GM23338 (cell line): ENCODE measurements around the gene ASCL2. TPM values are rescaled to one million over a fixed set of nuclear protein-coding genes. Genes with fewer than 3 reads are reported as not detected.

Experiments used
- ATAC-seq: fragments of 200-7000 bp; cut with Tn5 transposase; 3 replicates; pipeline ENCODE4 v1.9.1; 2020
- DNase-seq: peaks from one replicate; pipeline ENCODE4 v3.0.0-alpha.2; 2015; ENCODE audit warnings: low spot score
- H2AFZ ChIP-seq: fragments of 200-600 bp; sonication (generic); 2 replicates; pipeline ENCODE4 v1.8.0; 2016; ENCODE audit warnings: antibody characterized with exemption, mild to moderate bottlenecking, moderate library complexity
- H3F3A ChIP-seq: fragments of 200-600 bp; sonication (generic); replicated peaks from 2 replicates; pipeline ENCODE4 v1.8.0; 2017; ENCODE audit warnings: antibody characterized with exemption, mixed run types, low read depth
- H3K27ac ChIP-seq: fragments of 200-600 bp; sonication (generic); 2 replicates; pipeline ENCODE4 v1.6.1; 2016; ENCODE audit warnings: low read depth
- H3K27me3 ChIP-seq: fragments of 200-600 bp; sonication (generic); 2 replicates; pipeline ENCODE4 v1.8.0; 2016; ENCODE audit warnings: mild to moderate bottlenecking, mixed run types, moderate library complexity; ENCODE audit not compliant: insufficient read depth
- H3K36me3 ChIP-seq: fragments of 200-600 bp; sonication (generic); 2 replicates; pipeline ENCODE4 v1.8.0; 2016; ENCODE audit warnings: mild to moderate bottlenecking; ENCODE audit not compliant: insufficient read depth
- H3K4me1 ChIP-seq: fragments of 200-600 bp; sonication (generic); 2 replicates; pipeline ENCODE4 v1.8.0; 2016; ENCODE audit warnings: mild to moderate bottlenecking, moderate library complexity; ENCODE audit not compliant: insufficient read depth
- H3K4me2 ChIP-seq: fragments of 200-600 bp; sonication (generic); 2 replicates; pipeline ENCODE4 v1.7.1; 2017; ENCODE audit warnings: mixed run types
- H3K4me3 ChIP-seq: fragments of 200-600 bp; sonication (generic); 2 replicates; pipeline ENCODE4 v1.6.1; 2016; ENCODE audit warnings: mixed run types
- H3K79me2 ChIP-seq: fragments of 200-600 bp; sonication (generic); replicated peaks from 2 replicates; pipeline ENCODE4 v1.8.0; 2017; ENCODE audit warnings: mild to moderate bottlenecking; ENCODE audit not compliant: insufficient read depth
- H3K9me2 ChIP-seq: fragments of 200-600 bp; sonication (generic); 2 replicates; pipeline ENCODE4 v1.8.0; 2017; ENCODE audit not compliant: insufficient read depth
- H4K20me1 ChIP-seq: fragments of 200-600 bp; sonication (generic); replicated peaks from 2 replicates; pipeline ENCODE4 v1.8.0; 2017; ENCODE audit warnings: mild to moderate bottlenecking; ENCODE audit not compliant: insufficient read depth
- H3K27ac Mint-ChIP-seq: 2 replicates; pipeline ENCODE4 v1.8.0; 2020; ENCODE audit warnings: inconsistent platforms, mild to moderate bottlenecking, moderate library complexity, mixed read lengths
- H3K27me3 Mint-ChIP-seq: 3 replicates; pipeline ENCODE4 v1.8.0; 2022; ENCODE audit warnings: low read depth, mild to moderate bottlenecking, moderate library complexity, mixed read lengths, inconsistent platforms; ENCODE audit not compliant: insufficient read depth, poor library complexity
- H3K36me3 Mint-ChIP-seq: 3 replicates; pipeline ENCODE4 v1.8.0; 2021; ENCODE audit warnings: low read depth, mild to moderate bottlenecking, inconsistent platforms, moderate library complexity, mixed read lengths
- H3K4me1 Mint-ChIP-seq: 3 replicates; pipeline ENCODE4 v1.8.0; 2020; ENCODE audit warnings: mild to moderate bottlenecking, inconsistent platforms, mixed read lengths
- H3K4me3 Mint-ChIP-seq: 3 replicates; pipeline ENCODE4 v1.8.0; 2021; ENCODE audit warnings: moderate library complexity, mild to moderate bottlenecking, inconsistent platforms, mixed read lengths
- H3K9me3 Mint-ChIP-seq: 3 replicates; pipeline ENCODE4 v1.8.0; 2020; ENCODE audit warnings: moderate library complexity, mild to moderate bottlenecking, inconsistent platforms, mixed read lengths
- JUNB ChIP-seq: IDR thresholded peaks from one replicate; pipeline ENCODE4 v1.6.1; 2016; ENCODE audit warnings: antibody characterized with exemption; ENCODE audit not compliant: unreplicated experiment
- POLR2AphosphoS5 ChIP-seq: IDR thresholded peaks from 2 replicates; pipeline ENCODE4 v1.6.1; 2016; ENCODE audit warnings: antibody characterized with exemption, low read depth
- STAT1 ChIP-seq: IDR thresholded peaks from one replicate; pipeline ENCODE4 v1.6.1; 2016; ENCODE audit warnings: antibody characterized with exemption; ENCODE audit not compliant: unreplicated experiment
- ZNF114 ChIP-seq: fragments of 250-450 bp; sonication (Bioruptor Pico); IDR thresholded peaks from 2 replicates; pipeline ENCODE4 v1.5.0; 2020; ENCODE audit warnings: mild to moderate bottlenecking, moderate library complexity
- ZNF331 ChIP-seq: fragments of 250-450 bp; sonication (Bioruptor Pico); IDR thresholded peaks from 2 replicates; pipeline ENCODE4 v1.5.0; 2020; ENCODE audit warnings: low read depth, mild to moderate bottlenecking, moderate library complexity
- polyA plus RNA-seq: library from polyadenylated mRNA; unstranded; fragments of >200 nt; fragmentation: Nextera tagmentation; extraction: Ambion mirVana; gene quantifications from 2 replicates; pipeline ENCODE4 v1.2.1, GENCODE V29; 2016
- total RNA-seq: library from RNA; depleted of rRNA; stranded (reverse); fragments of >200 nt; shearing (Covaris generic); gene quantifications from 2 replicates; pipeline ENCODE4 v1.2.3, GENCODE V29; 2014
- TF ChIP-seq, protein P1 (sequence below): fragments of 250-450 bp; sonication (Bioruptor Pico); IDR thresholded peaks from 2 replicates; pipeline ENCODE4 v1.5.0; 2020; ENCODE audit warnings: mild to moderate bottlenecking, moderate library complexity
- TF ChIP-seq, protein P2 (sequence below): IDR thresholded peaks from 2 replicates; pipeline ENCODE4 v1.6.1; 2016; ENCODE audit warnings: antibody characterized with exemption
- TF ChIP-seq, protein P3 (sequence below): IDR thresholded peaks from one replicate; pipeline ENCODE4 v1.6.1; 2018; ENCODE audit warnings: antibody characterized with exemption; ENCODE audit not compliant: unreplicated experiment
- TF ChIP-seq, protein P4 (sequence below), 2 experiments: fragments of 200-600 bp in 1 of 2; sonication (generic) in 1 of 2; conservative IDR thresholded peaks; 2 replicates each; pipeline versions ENCODE4 v1.5.1 to v1.6.1; 2016 to 2017; ENCODE audit warnings: antibody characterized with exemption in 2 of 2, low read depth in 2 of 2, mild to moderate bottlenecking in 2 of 2, moderate library complexity in 1 of 2

The ASCL2 gene
- total and polyA plus RNA-seq, 2 experiments from 2014 or later: 0.57 to 1.6 TPM

DNA sequence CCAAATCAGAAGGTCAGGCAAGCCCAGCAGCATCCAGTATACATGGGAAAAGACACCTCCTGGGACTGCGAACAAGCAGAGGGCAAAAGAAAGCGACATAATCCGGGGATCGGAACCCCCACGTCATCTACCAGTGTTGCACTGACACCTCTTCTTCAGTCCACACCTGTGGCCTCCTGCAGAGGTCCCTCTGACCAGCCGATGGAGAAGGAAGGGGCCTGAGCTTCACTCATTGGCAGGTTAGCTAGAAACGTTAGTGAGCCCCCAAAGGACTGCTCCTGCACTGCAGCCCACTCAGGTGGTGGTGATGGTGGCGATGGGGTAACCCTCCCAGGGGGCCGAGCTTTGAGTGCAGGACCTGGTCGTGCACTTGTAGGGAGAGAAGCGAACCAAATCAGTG is 22.1 kb downstream of the ASCL2 start (continued):
- TF ChIP-seq, protein P1, sequence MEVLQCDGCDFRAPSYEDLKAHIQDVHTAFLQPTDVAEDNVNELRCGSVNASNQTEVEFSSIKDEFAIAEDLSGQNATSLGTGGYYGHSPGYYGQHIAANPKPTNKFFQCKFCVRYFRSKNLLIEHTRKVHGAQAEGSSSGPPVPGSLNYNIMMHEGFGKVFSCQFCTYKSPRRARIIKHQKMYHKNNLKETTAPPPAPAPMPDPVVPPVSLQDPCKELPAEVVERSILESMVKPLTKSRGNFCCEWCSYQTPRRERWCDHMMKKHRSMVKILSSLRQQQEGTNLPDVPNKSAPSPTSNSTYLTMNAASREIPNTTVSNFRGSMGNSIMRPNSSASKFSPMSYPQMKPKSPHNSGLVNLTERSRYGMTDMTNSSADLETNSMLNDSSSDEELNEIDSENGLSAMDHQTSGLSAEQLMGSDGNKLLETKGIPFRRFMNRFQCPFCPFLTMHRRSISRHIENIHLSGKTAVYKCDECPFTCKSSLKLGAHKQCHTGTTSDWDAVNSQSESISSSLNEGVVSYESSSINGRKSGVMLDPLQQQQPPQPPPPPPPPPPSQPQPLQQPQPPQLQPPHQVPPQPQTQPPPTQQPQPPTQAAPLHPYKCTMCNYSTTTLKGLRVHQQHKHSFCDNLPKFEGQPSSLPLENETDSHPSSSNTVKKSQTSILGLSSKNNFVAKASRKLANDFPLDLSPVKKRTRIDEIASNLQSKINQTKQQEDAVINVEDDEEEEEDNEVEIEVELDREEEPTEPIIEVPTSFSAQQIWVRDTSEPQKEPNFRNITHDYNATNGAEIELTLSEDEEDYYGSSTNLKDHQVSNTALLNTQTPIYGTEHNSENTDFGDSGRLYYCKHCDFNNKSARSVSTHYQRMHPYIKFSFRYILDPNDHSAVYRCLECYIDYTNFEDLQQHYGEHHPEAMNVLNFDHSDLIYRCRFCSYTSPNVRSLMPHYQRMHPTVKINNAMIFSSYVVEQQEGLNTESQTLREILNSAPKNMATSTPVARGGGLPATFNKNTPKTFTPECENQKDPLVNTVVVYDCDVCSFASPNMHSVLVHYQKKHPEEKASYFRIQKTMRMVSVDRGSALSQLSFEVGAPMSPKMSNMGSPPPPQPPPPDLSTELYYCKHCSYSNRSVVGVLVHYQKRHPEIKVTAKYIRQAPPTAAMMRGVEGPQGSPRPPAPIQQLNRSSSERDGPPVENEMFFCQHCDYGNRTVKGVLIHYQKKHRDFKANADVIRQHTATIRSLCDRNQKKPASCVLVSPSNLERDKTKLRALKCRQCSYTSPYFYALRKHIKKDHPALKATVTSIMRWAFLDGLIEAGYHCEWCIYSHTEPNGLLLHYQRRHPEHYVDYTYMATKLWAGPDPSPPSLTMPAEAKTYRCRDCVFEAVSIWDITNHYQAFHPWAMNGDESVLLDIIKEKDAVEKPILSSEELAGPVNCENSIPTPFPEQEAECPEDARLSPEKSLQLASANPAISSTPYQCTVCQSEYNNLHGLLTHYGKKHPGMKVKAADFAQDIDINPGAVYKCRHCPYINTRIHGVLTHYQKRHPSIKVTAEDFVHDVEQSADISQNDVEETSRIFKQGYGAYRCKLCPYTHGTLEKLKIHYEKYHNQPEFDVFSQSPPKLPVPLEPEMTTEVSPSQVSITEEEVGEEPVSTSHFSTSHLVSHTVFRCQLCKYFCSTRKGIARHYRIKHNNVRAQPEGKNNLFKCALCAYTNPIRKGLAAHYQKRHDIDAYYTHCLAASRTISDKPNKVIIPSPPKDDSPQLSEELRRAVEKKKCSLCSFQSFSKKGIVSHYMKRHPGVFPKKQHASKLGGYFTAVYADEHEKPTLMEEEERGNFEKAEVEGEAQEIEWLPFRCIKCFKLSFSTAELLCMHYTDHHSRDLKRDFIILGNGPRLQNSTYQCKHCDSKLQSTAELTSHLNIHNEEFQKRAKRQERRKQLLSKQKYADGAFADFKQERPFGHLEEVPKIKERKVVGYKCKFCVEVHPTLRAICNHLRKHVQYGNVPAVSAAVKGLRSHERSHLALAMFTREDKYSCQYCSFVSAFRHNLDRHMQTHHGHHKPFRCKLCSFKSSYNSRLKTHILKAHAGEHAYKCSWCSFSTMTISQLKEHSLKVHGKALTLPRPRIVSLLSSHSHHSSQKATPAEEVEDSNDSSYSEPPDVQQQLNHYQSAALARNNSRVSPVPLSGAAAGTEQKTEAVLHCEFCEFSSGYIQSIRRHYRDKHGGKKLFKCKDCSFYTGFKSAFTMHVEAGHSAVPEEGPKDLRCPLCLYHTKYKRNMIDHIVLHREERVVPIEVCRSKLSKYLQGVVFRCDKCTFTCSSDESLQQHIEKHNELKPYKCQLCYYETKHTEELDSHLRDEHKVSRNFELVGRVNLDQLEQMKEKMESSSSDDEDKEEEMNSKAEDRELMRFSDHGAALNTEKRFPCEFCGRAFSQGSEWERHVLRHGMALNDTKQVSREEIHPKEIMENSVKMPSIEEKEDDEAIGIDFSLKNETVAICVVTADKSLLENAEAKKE (CRISPR knock-in tag): no peak
- TF ChIP-seq POLR2AphosphoS5: no peak

DNA sequence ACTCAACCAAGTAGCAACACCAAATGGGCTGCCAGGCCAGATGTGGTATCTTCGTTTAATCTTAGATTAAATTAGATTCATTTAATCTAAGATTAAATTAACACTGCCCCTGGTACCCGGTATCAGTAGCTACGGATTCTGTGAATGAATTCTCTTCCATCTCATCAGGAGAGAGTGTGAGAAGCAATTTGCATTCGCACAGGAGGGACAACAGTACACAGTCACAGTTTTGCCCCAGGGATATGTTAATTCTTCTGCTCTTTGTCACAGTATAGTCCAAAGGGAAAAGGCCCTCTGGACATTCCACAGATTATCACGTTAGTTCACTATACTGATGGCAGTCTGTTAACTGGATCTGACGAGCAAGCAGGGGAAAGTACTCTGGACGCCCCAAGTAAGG is 22.9 kb downstream of the ASCL2 start:
- Mint-ChIP-seq H3K4me1 (no peaks in the 10 kb centered on the region), H3K4me3 (no peak overlapping the region), H3K36me3 (no peaks in the 10 kb centered on the region), H3K27me3 (peaks cover 19% of the 10 kb centered on the region), H3K9me3 (no peaks in the 10 kb centered on the region), H3K27ac (no peak overlapping the region)
- Histone ChIP-seq H3K36me3 (no peaks in the 10 kb centered on the region), H3F3A (no peaks in the 10 kb centered on the region), H3K9me2 (no peaks in the 10 kb centered on the region), H3K79me2 (no peaks in the 10 kb centered on the region), H3K4me3 (no peak overlapping the region), H3K4me1 (no peaks in the 10 kb centered on the region), H3K27ac (no peak overlapping the region), H3K4me2 (no peak overlapping the region), H2AFZ (no peak overlapping the region), H3K27me3 (peaks cover 3% of the 10 kb centered on the region; the same call in 1 of the 2 replicates), H4K20me1 (no peaks in the 10 kb centered on the region)
- no peak for ATAC-seq
- DNase-seq: no peak
- TF ChIP-seq JUNB: no peak
- TF ChIP-seq, protein P2, sequence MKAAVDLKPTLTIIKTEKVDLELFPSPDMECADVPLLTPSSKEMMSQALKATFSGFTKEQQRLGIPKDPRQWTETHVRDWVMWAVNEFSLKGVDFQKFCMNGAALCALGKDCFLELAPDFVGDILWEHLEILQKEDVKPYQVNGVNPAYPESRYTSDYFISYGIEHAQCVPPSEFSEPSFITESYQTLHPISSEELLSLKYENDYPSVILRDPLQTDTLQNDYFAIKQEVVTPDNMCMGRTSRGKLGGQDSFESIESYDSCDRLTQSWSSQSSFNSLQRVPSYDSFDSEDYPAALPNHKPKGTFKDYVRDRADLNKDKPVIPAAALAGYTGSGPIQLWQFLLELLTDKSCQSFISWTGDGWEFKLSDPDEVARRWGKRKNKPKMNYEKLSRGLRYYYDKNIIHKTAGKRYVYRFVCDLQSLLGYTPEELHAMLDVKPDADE: no peak
- no peak for TF ChIP-seq ZNF331 (CRISPR knock-in tag)
- TF ChIP-seq STAT1: no peak
- TF ChIP-seq, protein P3, sequence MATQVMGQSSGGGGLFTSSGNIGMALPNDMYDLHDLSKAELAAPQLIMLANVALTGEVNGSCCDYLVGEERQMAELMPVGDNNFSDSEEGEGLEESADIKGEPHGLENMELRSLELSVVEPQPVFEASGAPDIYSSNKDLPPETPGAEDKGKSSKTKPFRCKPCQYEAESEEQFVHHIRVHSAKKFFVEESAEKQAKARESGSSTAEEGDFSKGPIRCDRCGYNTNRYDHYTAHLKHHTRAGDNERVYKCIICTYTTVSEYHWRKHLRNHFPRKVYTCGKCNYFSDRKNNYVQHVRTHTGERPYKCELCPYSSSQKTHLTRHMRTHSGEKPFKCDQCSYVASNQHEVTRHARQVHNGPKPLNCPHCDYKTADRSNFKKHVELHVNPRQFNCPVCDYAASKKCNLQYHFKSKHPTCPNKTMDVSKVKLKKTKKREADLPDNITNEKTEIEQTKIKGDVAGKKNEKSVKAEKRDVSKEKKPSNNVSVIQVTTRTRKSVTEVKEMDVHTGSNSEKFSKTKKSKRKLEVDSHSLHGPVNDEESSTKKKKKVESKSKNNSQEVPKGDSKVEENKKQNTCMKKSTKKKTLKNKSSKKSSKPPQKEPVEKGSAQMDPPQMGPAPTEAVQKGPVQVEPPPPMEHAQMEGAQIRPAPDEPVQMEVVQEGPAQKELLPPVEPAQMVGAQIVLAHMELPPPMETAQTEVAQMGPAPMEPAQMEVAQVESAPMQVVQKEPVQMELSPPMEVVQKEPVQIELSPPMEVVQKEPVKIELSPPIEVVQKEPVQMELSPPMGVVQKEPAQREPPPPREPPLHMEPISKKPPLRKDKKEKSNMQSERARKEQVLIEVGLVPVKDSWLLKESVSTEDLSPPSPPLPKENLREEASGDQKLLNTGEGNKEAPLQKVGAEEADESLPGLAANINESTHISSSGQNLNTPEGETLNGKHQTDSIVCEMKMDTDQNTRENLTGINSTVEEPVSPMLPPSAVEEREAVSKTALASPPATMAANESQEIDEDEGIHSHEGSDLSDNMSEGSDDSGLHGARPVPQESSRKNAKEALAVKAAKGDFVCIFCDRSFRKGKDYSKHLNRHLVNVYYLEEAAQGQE: no peak
- TF ChIP-seq, protein P4, sequence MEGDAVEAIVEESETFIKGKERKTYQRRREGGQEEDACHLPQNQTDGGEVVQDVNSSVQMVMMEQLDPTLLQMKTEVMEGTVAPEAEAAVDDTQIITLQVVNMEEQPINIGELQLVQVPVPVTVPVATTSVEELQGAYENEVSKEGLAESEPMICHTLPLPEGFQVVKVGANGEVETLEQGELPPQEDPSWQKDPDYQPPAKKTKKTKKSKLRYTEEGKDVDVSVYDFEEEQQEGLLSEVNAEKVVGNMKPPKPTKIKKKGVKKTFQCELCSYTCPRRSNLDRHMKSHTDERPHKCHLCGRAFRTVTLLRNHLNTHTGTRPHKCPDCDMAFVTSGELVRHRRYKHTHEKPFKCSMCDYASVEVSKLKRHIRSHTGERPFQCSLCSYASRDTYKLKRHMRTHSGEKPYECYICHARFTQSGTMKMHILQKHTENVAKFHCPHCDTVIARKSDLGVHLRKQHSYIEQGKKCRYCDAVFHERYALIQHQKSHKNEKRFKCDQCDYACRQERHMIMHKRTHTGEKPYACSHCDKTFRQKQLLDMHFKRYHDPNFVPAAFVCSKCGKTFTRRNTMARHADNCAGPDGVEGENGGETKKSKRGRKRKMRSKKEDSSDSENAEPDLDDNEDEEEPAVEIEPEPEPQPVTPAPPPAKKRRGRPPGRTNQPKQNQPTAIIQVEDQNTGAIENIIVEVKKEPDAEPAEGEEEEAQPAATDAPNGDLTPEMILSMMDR (conservative IDR thresholded peaks at IDR 0.05; ENCODE audit: low read depth in 2 of 2): no peak
- TF ChIP-seq ZNF114 (CRISPR knock-in tag): no peak
